ENCODE results near the gene USP17L26. TPM values are rescaled to one million over a fixed set of nuclear protein-coding genes. Genes with fewer than 3 reads are reported as not detected.

USP17L26 gene, protein sequence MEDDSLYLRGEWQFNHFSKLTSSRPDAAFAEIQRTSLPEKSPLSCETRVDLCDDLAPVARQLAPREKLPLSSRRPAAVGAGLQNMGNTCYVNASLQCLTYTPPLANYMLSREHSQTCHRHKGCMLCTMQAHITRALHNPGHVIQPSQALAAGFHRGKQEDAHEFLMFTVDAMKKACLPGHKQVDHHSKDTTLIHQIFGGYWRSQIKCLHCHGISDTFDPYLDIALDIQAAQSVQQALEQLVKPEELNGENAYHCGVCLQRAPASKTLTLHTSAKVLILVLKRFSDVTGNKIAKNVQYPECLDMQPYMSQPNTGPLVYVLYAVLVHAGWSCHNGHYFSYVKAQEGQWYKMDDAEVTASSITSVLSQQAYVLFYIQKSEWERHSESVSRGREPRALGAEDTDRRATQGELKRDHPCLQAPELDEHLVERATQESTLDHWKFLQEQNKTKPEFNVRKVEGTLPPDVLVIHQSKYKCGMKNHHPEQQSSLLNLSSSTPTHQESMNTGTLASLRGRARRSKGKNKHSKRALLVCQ
- not detected for total RNA-seq

DNA sequence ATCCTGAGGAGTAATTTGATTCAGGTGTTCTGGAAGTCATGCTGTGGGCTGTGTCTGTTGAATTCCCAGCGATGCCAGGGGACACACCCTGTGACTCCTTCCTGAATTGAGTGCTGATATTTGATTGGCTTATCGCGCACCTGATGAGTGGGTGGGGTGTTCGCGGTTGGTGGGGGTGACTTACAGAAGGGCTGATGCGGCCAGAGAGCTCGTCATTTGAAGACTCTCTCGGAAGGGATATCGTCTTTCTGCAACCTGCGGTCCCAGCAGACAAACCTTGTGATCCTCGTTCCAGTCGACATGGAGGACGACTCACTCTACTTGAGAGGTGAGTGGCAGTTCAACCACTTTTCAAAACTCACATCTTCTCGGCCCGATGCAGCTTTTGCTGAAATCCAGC is at the start of gene USP17L26:
Gene USP17L26 (plus strand): TSS at position 301 of the 400 bp plus-strand sequence. CDS start 0 bp downstream, at position 301.

DNA sequence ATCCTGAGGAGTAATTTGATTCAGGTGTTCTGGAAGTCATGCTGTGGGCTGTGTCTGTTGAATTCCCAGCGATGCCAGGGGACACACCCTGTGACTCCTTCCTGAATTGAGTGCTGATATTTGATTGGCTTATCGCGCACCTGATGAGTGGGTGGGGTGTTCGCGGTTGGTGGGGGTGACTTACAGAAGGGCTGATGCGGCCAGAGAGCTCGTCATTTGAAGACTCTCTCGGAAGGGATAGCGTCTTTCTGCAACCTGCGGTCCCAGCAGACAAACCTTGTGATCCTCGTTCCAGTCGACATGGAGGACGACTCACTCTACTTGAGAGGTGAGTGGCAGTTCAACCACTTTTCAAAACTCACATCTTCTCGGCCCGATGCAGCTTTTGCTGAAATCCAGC is 9.6 kb upstream of the USP17L26 start, which contains the start of gene USP17L24:
Gene USP17L24 (plus strand): TSS at position 301 of the 400 bp plus-strand sequence. CDS start 0 bp downstream, at position 301.

DNA sequence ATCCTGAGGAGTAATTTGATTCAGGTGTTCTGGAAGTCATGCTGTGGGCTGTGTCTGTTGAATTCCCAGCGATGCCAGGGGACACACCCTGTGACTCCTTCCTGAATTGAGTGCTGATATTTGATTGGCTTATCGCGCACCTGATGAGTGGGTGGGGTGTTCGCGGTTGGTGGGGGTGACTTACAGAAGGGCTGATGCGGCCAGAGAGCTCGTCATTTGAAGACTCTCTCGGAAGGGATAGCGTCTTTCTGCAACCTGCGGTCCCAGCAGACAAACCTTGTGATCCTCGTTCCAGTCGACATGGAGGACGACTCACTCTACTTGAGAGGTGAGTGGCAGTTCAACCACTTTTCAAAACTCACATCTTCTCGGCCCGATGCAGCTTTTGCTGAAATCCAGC is 4.8 kb upstream of the USP17L26 start, which contains the start of gene USP17L25:
Gene USP17L25 (plus strand): TSS at position 301 of the 400 bp plus-strand sequence. CDS start 0 bp downstream, at position 301.

DNA sequence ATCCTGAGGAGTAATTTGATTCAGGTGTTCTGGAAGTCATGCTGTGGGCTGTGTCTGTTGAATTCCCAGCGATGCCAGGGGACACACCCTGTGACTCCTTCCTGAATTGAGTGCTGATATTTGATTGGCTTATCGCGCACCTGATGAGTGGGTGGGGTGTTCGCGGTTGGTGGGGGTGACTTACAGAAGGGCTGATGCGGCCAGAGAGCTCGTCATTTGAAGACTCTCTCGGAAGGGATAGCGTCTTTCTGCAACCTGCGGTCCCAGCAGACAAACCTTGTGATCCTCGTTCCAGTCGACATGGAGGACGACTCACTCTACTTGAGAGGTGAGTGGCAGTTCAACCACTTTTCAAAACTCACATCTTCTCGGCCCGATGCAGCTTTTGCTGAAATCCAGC is 4.6 kb downstream of the USP17L26 start, which contains the start of gene USP17L5:
Gene USP17L5 (plus strand): TSS at position 301 of the 400 bp plus-strand sequence. CDS start 0 bp downstream, at position 301.

DNA sequence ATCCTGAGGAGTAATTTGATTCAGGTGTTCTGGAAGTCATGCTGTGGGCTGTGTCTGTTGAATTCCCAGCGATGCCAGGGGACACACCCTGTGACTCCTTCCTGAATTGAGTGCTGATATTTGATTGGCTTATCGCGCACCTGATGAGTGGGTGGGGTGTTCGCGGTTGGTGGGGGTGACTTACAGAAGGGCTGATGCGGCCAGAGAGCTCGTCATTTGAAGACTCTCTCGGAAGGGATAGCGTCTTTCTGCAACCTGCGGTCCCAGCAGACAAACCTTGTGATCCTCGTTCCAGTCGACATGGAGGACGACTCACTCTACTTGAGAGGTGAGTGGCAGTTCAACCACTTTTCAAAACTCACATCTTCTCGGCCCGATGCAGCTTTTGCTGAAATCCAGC is 9.4 kb downstream of the USP17L26 start, which contains the start of gene USP17L27:
Gene USP17L27 (plus strand): TSS at position 301 of the 400 bp plus-strand sequence. CDS start 0 bp downstream, at position 301.

DNA sequence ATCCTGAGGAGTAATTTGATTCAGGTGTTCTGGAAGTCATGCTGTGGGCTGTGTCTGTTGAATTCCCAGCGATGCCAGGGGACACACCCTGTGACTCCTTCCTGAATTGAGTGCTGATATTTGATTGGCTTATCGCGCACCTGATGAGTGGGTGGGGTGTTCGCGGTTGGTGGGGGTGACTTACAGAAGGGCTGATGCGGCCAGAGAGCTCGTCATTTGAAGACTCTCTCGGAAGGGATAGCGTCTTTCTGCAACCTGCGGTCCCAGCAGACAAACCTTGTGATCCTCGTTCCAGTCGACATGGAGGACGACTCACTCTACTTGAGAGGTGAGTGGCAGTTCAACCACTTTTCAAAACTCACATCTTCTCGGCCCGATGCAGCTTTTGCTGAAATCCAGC is 14.1 kb downstream of the USP17L26 start, which contains the start of gene USP17L28:
Gene USP17L28 (plus strand): TSS at position 301 of the 400 bp plus-strand sequence. CDS start 0 bp downstream, at position 301.

DNA sequence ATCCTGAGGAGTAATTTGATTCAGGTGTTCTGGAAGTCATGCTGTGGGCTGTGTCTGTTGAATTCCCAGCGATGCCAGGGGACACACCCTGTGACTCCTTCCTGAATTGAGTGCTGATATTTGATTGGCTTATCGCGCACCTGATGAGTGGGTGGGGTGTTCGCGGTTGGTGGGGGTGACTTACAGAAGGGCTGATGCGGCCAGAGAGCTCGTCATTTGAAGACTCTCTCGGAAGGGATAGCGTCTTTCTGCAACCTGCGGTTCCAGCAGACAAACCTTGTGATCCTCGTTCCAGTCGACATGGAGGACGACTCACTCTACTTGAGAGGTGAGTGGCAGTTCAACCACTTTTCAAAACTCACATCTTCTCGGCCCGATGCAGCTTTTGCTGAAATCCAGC is 18.9 kb downstream of the USP17L26 start, which contains the start of gene USP17L29:
Gene USP17L29 (plus strand): TSS at position 301 of the 400 bp plus-strand sequence. CDS start 0 bp downstream, at position 301.

DNA sequence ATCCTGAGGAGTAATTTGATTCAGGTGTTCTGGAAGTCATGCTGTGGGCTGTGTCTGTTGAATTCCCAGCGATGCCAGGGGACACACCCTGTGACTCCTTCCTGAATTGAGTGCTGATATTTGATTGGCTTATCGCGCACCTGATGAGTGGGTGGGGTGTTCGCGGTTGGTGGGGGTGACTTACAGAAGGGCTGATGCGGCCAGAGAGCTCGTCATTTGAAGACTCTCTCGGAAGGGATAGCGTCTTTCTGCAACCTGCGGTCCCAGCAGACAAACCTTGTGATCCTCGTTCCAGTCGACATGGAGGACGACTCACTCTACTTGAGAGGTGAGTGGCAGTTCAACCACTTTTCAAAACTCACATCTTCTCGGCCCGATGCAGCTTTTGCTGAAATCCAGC is 28.4 kb downstream of the USP17L26 start, which contains the start of gene USP17L30:
Gene USP17L30 (plus strand): TSS at position 301 of the 400 bp plus-strand sequence. CDS start 0 bp downstream, at position 301.

Other genes starting within 250 kb of the USP17L26 start
- gene FAM90A26, start 164.2 kb upstream of the USP17L26 start, total RNA-seq = not detected
- not detected for gene USP17L10, start 124.0 kb upstream of the USP17L26 start, total RNA-seq
- not detected for gene USP17L11, start 119.3 kb upstream of the USP17L26 start, total RNA-seq
- not detected for gene USP17L12, start 114.5 kb upstream of the USP17L26 start, total RNA-seq
- gene USP17L13, start 109.8 kb upstream of the USP17L26 start, total RNA-seq = not detected
- not detected for gene USP17L15, start 100.3 kb upstream of the USP17L26 start, total RNA-seq
- gene USP17L17, start 90.8 kb upstream of the USP17L26 start, total RNA-seq = not detected
- not detected for gene USP17L18, start 86.0 kb upstream of the USP17L26 start, total RNA-seq
- not detected for gene USP17L19, start 81.3 kb upstream of the USP17L26 start, total RNA-seq
- gene USP17L20, start 76.5 kb upstream of the USP17L26 start, total RNA-seq = not detected
- not detected for gene USP17L21, start 71.8 kb upstream of the USP17L26 start, total RNA-seq
- gene USP17L22, start 67.0 kb upstream of the USP17L26 start, total RNA-seq = not detected
- gene USP17L24, start 9.5 kb upstream of the USP17L26 start, total RNA-seq = not detected
- not detected for gene USP17L25, start 4.7 kb upstream of the USP17L26 start, total RNA-seq
- not detected for gene USP17L5, start 4.7 kb downstream of the USP17L26 start, total RNA-seq
- not detected for gene USP17L27, start 9.5 kb downstream of the USP17L26 start, total RNA-seq
- not detected for gene USP17L28, start 14.2 kb downstream of the USP17L26 start, total RNA-seq
- not detected for gene USP17L29, start 19.0 kb downstream of the USP17L26 start, total RNA-seq
- gene USP17L30, start 28.5 kb downstream of the USP17L26 start, total RNA-seq = not detected
- gene DEFB131A, start 109.8 kb downstream of the USP17L26 start, total RNA-seq = not detected